BE2C (cell line): Measurements from ENCODE around the gene RGS11.

Experiments used
- DNase-seq: peaks from one replicate; pipeline ENCODE4 v3.0.0-alpha.2; 2020
- H3K27me3 ChIP-seq: fragments of 250-450 bp; sonication (Bioruptor Pico); 2 replicates; pipeline ENCODE4 v1.5.1; 2020; ENCODE audit warnings: mild to moderate bottlenecking
- H3K36me3 ChIP-seq: fragments of 250-450 bp; sonication (Bioruptor Pico); 2 replicates; pipeline ENCODE4 v1.5.1; 2020; ENCODE audit warnings: mild to moderate bottlenecking
- H3K4me1 ChIP-seq: fragments of 250-450 bp; sonication (Bioruptor Pico); 2 replicates; pipeline ENCODE4 v1.5.1; 2020
- H3K4me3 ChIP-seq: 2 replicates; pipeline ENCODE4 v1.5.1; 2011; ENCODE audit warnings: low read depth, low read length
- H3K9me3 ChIP-seq: fragments of 250-450 bp; sonication (Bioruptor Pico); 2 replicates; pipeline ENCODE4 v1.5.1; 2020
- CTCF ChIP-seq: IDR thresholded peaks from 2 replicates; pipeline ENCODE4 v1.5.1; 2012; ENCODE audit warnings: mild to moderate bottlenecking, low read depth, low read length

Gene RGS11

GRCh38 chr16:309476-309875 is 33.7 kb upstream of the RGS11 start:
- Histone ChIP-seq H3K27me3 (no peaks in the 10 kb centered on the region), H3K36me3 (no peaks in the 10 kb centered on the region; the same call in 1 of the 2 replicates), H3K9me3 (no peaks in the 10 kb centered on the region), H3K4me3 (no peak overlapping the region), H3K4me1 (peaks cover 2% of the 10 kb centered on the region)
- DNase-seq, result no peak
- no peak for TF ChIP-seq CTCF

GRCh38 chr16:307691-308312 is 32.1 kb upstream of the RGS11 start:
- Histone ChIP-seq H3K9me3 (no peaks in the 10 kb centered on the region), H3K4me3 (no peak overlapping the region), H3K27me3 (no peaks in the 10 kb centered on the region), H3K36me3 (no peaks in the 10 kb centered on the region; the same call in 1 of the 2 replicates), H3K4me1 (no peaks in the 10 kb centered on the region)
- TF ChIP-seq CTCF, result no peak
- no peak for DNase-seq

- Histone ChIP-seq H3K9me3 (no peaks in the 10 kb centered on the region), H3K4me1 (no peaks in the 10 kb centered on the region), H3K4me3 (no peak overlapping the region), H3K36me3 (no peaks in the 10 kb centered on the region; the same call in 1 of the 2 replicates), H3K27me3 (no peaks in the 10 kb centered on the region)
- TF ChIP-seq CTCF, result no peak
- no peak for DNase-seq
Measured at GRCh38 chr16:306911-307370, 31.2 kb upstream of the RGS11 start.

GRCh38 chr16:305916-306626 is 30.3 kb upstream of the RGS11 start:
- DNase-seq, result no peak
- no peaks in the 10 kb centered on the region; the same call in 1 of the 2 replicates for H3K36me3 ChIP-seq

GRCh38 chr16:303760-304505 is 28.2 kb upstream of the RGS11 start:
- Histone ChIP-seq H3K36me3 (no peaks in the 10 kb centered on the region; the same call in 1 of the 2 replicates), H3K9me3 (no peaks in the 10 kb centered on the region), H3K4me3 (no peak overlapping the region), H3K4me1 (no peaks in the 10 kb centered on the region), H3K27me3 (no peaks in the 10 kb centered on the region)
- no peak for DNase-seq
- TF ChIP-seq CTCF, result peak; percentile 22; the same call in 1 of the 2 replicates

More at GRCh38 chr16:305916-306626, 30.3 kb upstream of the RGS11 start:
- Histone ChIP-seq H3K9me3 (no peaks in the 10 kb centered on the region), H3K27me3 (no peaks in the 10 kb centered on the region), H3K4me3 (no peak overlapping the region), H3K4me1 (no peaks in the 10 kb centered on the region)
- no peak for TF ChIP-seq CTCF
